Activated T-cell treated with anti-CD3 and anti-CD28 coated beads, Interleukin-2, amount 50 U/mL, for 24 hours (primary cell): Measurements from ENCODE around the gene CDH4.

Experiments
- DNase-seq: peaks from one replicate; pipeline ENCODE4 v3.0.0-alpha.2; 2020
- H3K27ac Mint-ChIP-seq: 2 replicates; pipeline ENCODE4 v1.8.0; 2020; ENCODE audit warnings: mild to moderate bottlenecking, mixed read lengths
- H3K27me3 Mint-ChIP-seq: 2 replicates; pipeline ENCODE4 v1.8.0; 2020; ENCODE audit warnings: mixed read lengths
- H3K36me3 Mint-ChIP-seq: 2 replicates; pipeline ENCODE4 v1.8.0; 2020; ENCODE audit warnings: low read depth, mixed read lengths
- H3K4me1 Mint-ChIP-seq: 2 replicates; pipeline ENCODE4 v1.8.0; 2020; ENCODE audit warnings: low read depth, mixed read lengths
- H3K4me3 Mint-ChIP-seq: 2 replicates; pipeline ENCODE4 v1.8.0; 2020; ENCODE audit warnings: mild to moderate bottlenecking, moderate library complexity, mixed read lengths
- H3K9me3 Mint-ChIP-seq: 2 replicates; pipeline ENCODE4 v1.8.0; 2020; ENCODE audit warnings: mixed read lengths

CDH4 gene

GRCh38 chr20:61238813-61239212 lies 13.2 kb upstream of the CDH4 start:
- no peaks in the 10 kb centered on the region for H3K36me3 Mint-ChIP-seq
- H3K27me3 Mint-ChIP-seq, result peaks cover 33% of the 10 kb centered on the region
- H3K4me1 Mint-ChIP-seq, result no peaks in the 10 kb centered on the region
- H3K9me3 Mint-ChIP-seq, result peaks cover 12% of the 10 kb centered on the region
- no peak for DNase-seq
- H3K27ac Mint-ChIP-seq, result no peak overlapping the region
- H3K4me3 Mint-ChIP-seq, result no peak overlapping the region

- Mint-ChIP-seq H3K27me3 (peaks cover 33% of the 10 kb centered on the region), H3K4me3 (no peak overlapping the region), H3K9me3 (peaks cover 12% of the 10 kb centered on the region), H3K27ac (no peak overlapping the region), H3K36me3 (no peaks in the 10 kb centered on the region), H3K4me1 (no peaks in the 10 kb centered on the region)
- DNase-seq, result no peak
These were observed 11.2 kb upstream of the CDH4 start for GRCh38 chr20:61240814-61241213.

- Mint-ChIP-seq H3K4me3 (no peak overlapping the region), H3K9me3 (peaks cover 12% of the 10 kb centered on the region), H3K27ac (no peak overlapping the region), H3K36me3 (no peaks in the 10 kb centered on the region), H3K27me3 (peaks cover 40% of the 10 kb centered on the region), H3K4me1 (no peaks in the 10 kb centered on the region)
- DNase-seq, result no peak
These were observed 7.8 kb upstream of the CDH4 start for GRCh38 chr20:61244213-61244612.

GRCh38 chr20:61246269-61246668 lies 5.8 kb upstream of the CDH4 start:
- Mint-ChIP-seq H3K27ac (no peak overlapping the region), H3K4me3 (no peak overlapping the region), H3K9me3 (peaks cover under 1% of the 10 kb centered on the region), H3K4me1 (no peaks in the 10 kb centered on the region), H3K36me3 (no peaks in the 10 kb centered on the region), H3K27me3 (peaks cover 45% of the 10 kb centered on the region)
- no peak for DNase-seq

- peaks cover 4% of the 10 kb centered on the region for H3K4me1 Mint-ChIP-seq
- no peaks in the 10 kb centered on the region for H3K9me3 Mint-ChIP-seq
- H3K4me3 Mint-ChIP-seq, result no peak overlapping the region
- peaks cover 54% of the 10 kb centered on the region for H3K27me3 Mint-ChIP-seq
- no peaks in the 10 kb centered on the region for H3K36me3 Mint-ChIP-seq
- no peak for DNase-seq
- no peak overlapping the region for H3K27ac Mint-ChIP-seq
These were observed 2.4 kb upstream of the CDH4 start for GRCh38 chr20:61249626-61250025.

GRCh38 chr20:61252601-61253263 lies 671 bp downstream of the CDH4 start:
- no peak for DNase-seq
- peaks cover 70% of the 10 kb centered on the region for H3K27me3 Mint-ChIP-seq
- H3K4me1 Mint-ChIP-seq, result peaks cover 4% of the 10 kb centered on the region
- H3K4me3 Mint-ChIP-seq, result no peak overlapping the region
- no peak overlapping the region for H3K27ac Mint-ChIP-seq
- H3K9me3 Mint-ChIP-seq, result no peaks in the 10 kb centered on the region
- no peaks in the 10 kb centered on the region for H3K36me3 Mint-ChIP-seq

GRCh38 chr20:61253264-61253639 lies 1.2 kb downstream of the CDH4 start:
- H3K9me3 Mint-ChIP-seq, result no peaks in the 10 kb centered on the region
- DNase-seq, result no peak
- H3K27me3 Mint-ChIP-seq, result peaks cover 72% of the 10 kb centered on the region
- H3K27ac Mint-ChIP-seq, result no peak overlapping the region
- H3K4me3 Mint-ChIP-seq, result no peak overlapping the region
- H3K36me3 Mint-ChIP-seq, result no peaks in the 10 kb centered on the region
- peaks cover 4% of the 10 kb centered on the region for H3K4me1 Mint-ChIP-seq

GRCh38 chr20:61253640-61254511 lies 1.8 kb downstream of the CDH4 start:
- peaks cover 4% of the 10 kb centered on the region for H3K4me1 Mint-ChIP-seq
- H3K27me3 Mint-ChIP-seq, result peaks cover 72% of the 10 kb centered on the region
- no peak overlapping the region for H3K4me3 Mint-ChIP-seq

GRCh38 chr20:61254881-61255626 lies 3.0 kb downstream of the CDH4 start:
- peaks cover 61% of the 10 kb centered on the region for H3K27me3 Mint-ChIP-seq
- no peaks in the 10 kb centered on the region for H3K9me3 Mint-ChIP-seq
- H3K27ac Mint-ChIP-seq, result no peak overlapping the region
- no peaks in the 10 kb centered on the region for H3K36me3 Mint-ChIP-seq
- H3K4me3 Mint-ChIP-seq, result no peak overlapping the region
- no peak for DNase-seq
- peaks cover 4% of the 10 kb centered on the region for H3K4me1 Mint-ChIP-seq

More at GRCh38 chr20:61253640-61254511, 1.8 kb downstream of the CDH4 start:
- DNase-seq, result no peak
- Mint-ChIP-seq H3K27ac (no peak overlapping the region), H3K9me3 (no peaks in the 10 kb centered on the region), H3K36me3 (no peaks in the 10 kb centered on the region)

- Mint-ChIP-seq H3K9me3 (no peaks in the 10 kb centered on the region), H3K36me3 (no peaks in the 10 kb centered on the region), H3K4me3 (no peak overlapping the region), H3K4me1 (peaks cover 4% of the 10 kb centered on the region), H3K27ac (no peak overlapping the region), H3K27me3 (peaks cover 47% of the 10 kb centered on the region)
- no peak for DNase-seq
These were observed 4.3 kb downstream of the CDH4 start for GRCh38 chr20:61256365-61256764.

GRCh38 chr20:61256824-61257223 lies 4.8 kb downstream of the CDH4 start:
- H3K27ac Mint-ChIP-seq, result no peak overlapping the region
- no peak for DNase-seq
- peaks cover 1% of the 10 kb centered on the region for H3K4me1 Mint-ChIP-seq
- H3K9me3 Mint-ChIP-seq, result no peaks in the 10 kb centered on the region
- H3K27me3 Mint-ChIP-seq, result peaks cover 43% of the 10 kb centered on the region
- no peak overlapping the region for H3K4me3 Mint-ChIP-seq
- H3K36me3 Mint-ChIP-seq, result no peaks in the 10 kb centered on the region

GRCh38 chr20:61257611-61258010 lies 5.5 kb downstream of the CDH4 start:
- Mint-ChIP-seq H3K27me3 (peaks cover 48% of the 10 kb centered on the region), H3K4me1 (peaks cover 1% of the 10 kb centered on the region), H3K36me3 (no peaks in the 10 kb centered on the region), H3K9me3 (no peaks in the 10 kb centered on the region), H3K27ac (no peak overlapping the region), H3K4me3 (no peak overlapping the region)
- DNase-seq, result no peak

GRCh38 chr20:61259741-61260140 lies 7.7 kb downstream of the CDH4 start:
- Mint-ChIP-seq H3K27me3 (peaks cover 51% of the 10 kb centered on the region), H3K4me3 (no peak overlapping the region), H3K4me1 (no peaks in the 10 kb centered on the region), H3K36me3 (no peaks in the 10 kb centered on the region), H3K27ac (no peak overlapping the region), H3K9me3 (no peaks in the 10 kb centered on the region)
- no peak for DNase-seq

- H3K9me3 Mint-ChIP-seq, result no peaks in the 10 kb centered on the region
- no peak overlapping the region for H3K27ac Mint-ChIP-seq
- DNase-seq, result no peak
- H3K36me3 Mint-ChIP-seq, result no peaks in the 10 kb centered on the region
- H3K4me3 Mint-ChIP-seq, result no peak overlapping the region
- H3K27me3 Mint-ChIP-seq, result peaks cover 49% of the 10 kb centered on the region
- H3K4me1 Mint-ChIP-seq, result no peaks in the 10 kb centered on the region
These were observed 8.8 kb downstream of the CDH4 start for GRCh38 chr20:61260905-61261304.

- H3K4me1 Mint-ChIP-seq, result no peaks in the 10 kb centered on the region
- H3K36me3 Mint-ChIP-seq, result no peaks in the 10 kb centered on the region
These were observed 10.0 kb downstream of the CDH4 start for GRCh38 chr20:61262036-61262435.

More at GRCh38 chr20:61262036-61262435, 10.0 kb downstream of the CDH4 start:
- Mint-ChIP-seq H3K9me3 (no peaks in the 10 kb centered on the region), H3K4me3 (no peak overlapping the region), H3K27me3 (peaks cover 50% of the 10 kb centered on the region), H3K27ac (no peak overlapping the region)
- DNase-seq, result no peak
